ENCODE measurements around the gene ELOVL4.
A peak's percentile ranks its signal among the peaks of the same experiment; 100 is the strongest.

ELOVL4 gene

GRCh38 chr6:79947191-79948186 lies at the start of gene ELOVL4:
ELOVL4 (minus strand) TSS chr6:79947553; CDS start chr6:79947279, 274 bp downstream.
- DNase-seq (ENCODE audit: low read depth): peak; percentile 5

GRCh38 chr6:79993911-79994309 lies 46.6 kb upstream of the ELOVL4 start:
- no peak for DNase-seq (ENCODE audit: low read depth)

- no peak for DNase-seq (ENCODE audit: low read depth)
Observed at GRCh38 chr6:79993012-79993910, 45.9 kb upstream of the ELOVL4 start.

- DNase-seq (ENCODE audit: low read depth): no peak
Observed at GRCh38 chr6:79989641-79990040, 42.3 kb upstream of the ELOVL4 start.

GRCh38 chr6:79985128-79985527 lies 37.8 kb upstream of the ELOVL4 start:
- no peak for DNase-seq (ENCODE audit: low read depth)

- no peak for DNase-seq (ENCODE audit: low read depth)
Observed at GRCh38 chr6:79984261-79984660, 36.9 kb upstream of the ELOVL4 start.

GRCh38 chr6:79981652-79982051 lies 34.3 kb upstream of the ELOVL4 start:
- no peak for DNase-seq (ENCODE audit: low read depth)

GRCh38 chr6:79971193-79971592 lies 23.8 kb upstream of the ELOVL4 start:
- DNase-seq (ENCODE audit: low read depth): no peak

- no peak for DNase-seq (ENCODE audit: low read depth)
Observed at GRCh38 chr6:79969784-79970183, 22.4 kb upstream of the ELOVL4 start.

GRCh38 chr6:79967178-79967577 lies 19.8 kb upstream of the ELOVL4 start:
- DNase-seq (ENCODE audit: low read depth): no peak

GRCh38 chr6:79964607-79965081 lies 17.3 kb upstream of the ELOVL4 start:
- DNase-seq (ENCODE audit: low read depth): no peak

GRCh38 chr6:79954849-79955248 lies 7.5 kb upstream of the ELOVL4 start:
- no peak for DNase-seq (ENCODE audit: low read depth)

GRCh38 chr6:79949233-79949632 lies 1.9 kb upstream of the ELOVL4 start:
- peak; percentile 18 for DNase-seq (ENCODE audit: low read depth)

- DNase-seq (ENCODE audit: low read depth): no peak
Observed at GRCh38 chr6:79946272-79947190, 822 bp downstream of the ELOVL4 start.

- no peak for DNase-seq (ENCODE audit: low read depth)
Observed at GRCh38 chr6:79943133-79943532, 4.2 kb downstream of the ELOVL4 start.

- DNase-seq (ENCODE audit: low read depth): no peak
Observed at GRCh38 chr6:79941489-79942151, 5.7 kb downstream of the ELOVL4 start.

GRCh38 chr6:79928478-79928998 lies 18.8 kb downstream of the ELOVL4 start:
- DNase-seq (ENCODE audit: low read depth): no peak

GRCh38 chr6:79927758-79928157 lies 19.6 kb downstream of the ELOVL4 start:
- DNase-seq (ENCODE audit: low read depth): no peak

GRCh38 chr6:79923270-79923669 lies 24.1 kb downstream of the ELOVL4 start:
- DNase-seq (ENCODE audit: low read depth): no peak

GRCh38 chr6:79922018-79922417 lies 25.3 kb downstream of the ELOVL4 start:
- no peak for DNase-seq (ENCODE audit: low read depth)

GRCh38 chr6:79913369-79913768 lies 34.0 kb downstream of the ELOVL4 start:
- no peak for DNase-seq (ENCODE audit: low read depth)

All from activated T-cell treated with anti-CD3 and anti-CD28 coated beads for 1 hour (primary cell).